Stimulated activated naive B cell treated with anti-CD40 and anti-IgM and Interleukin-4, amounts not matched to agents 10 μg/mL and 1 μg/mL and 100 μg/mL, for 72 hours (primary cell): ENCODE data around the gene AKAP11.

ENCODE experiments used
- ATAC-seq, 2 donors: fragments of 150-1000 bp; cut with Tn5 transposase; replicated peaks; 2 replicates each; pipeline ENCODE4 v1.10.0; 2021; ENCODE audit warnings: moderate library complexity in 1 of 2
- DNase-seq: peaks from one replicate; pipeline ENCODE4 v3.0.0; 2021
- H3K27ac Mint-ChIP-seq: one replicate; pipeline ENCODE4 v1.8.0; 2022; ENCODE audit warnings: mild to moderate bottlenecking, mixed read lengths
- H3K27me3 Mint-ChIP-seq, 2 donors: one replicate each; pipeline ENCODE4 v1.8.0; 2022; ENCODE audit warnings: mixed read lengths in 2 of 2
- H3K36me3 Mint-ChIP-seq, 2 donors: one replicate each; pipeline ENCODE4 v1.8.0; 2022; ENCODE audit warnings: mixed read lengths in 2 of 2, mild to moderate bottlenecking in 1 of 2
- H3K4me1 Mint-ChIP-seq, 2 donors: one replicate each; pipeline ENCODE4 v1.8.0; 2022; ENCODE audit warnings: mixed read lengths in 2 of 2, mild to moderate bottlenecking in 1 of 2
- H3K4me3 Mint-ChIP-seq, 2 donors: one replicate each; pipeline ENCODE4 v1.8.0; 2022; ENCODE audit warnings: mild to moderate bottlenecking in 2 of 2, mixed read lengths in 2 of 2, moderate library complexity in 1 of 2
- H3K9me3 Mint-ChIP-seq, 2 donors: one replicate each; pipeline ENCODE4 v1.8.0; 2022; ENCODE audit warnings: mixed read lengths in 2 of 2, mild to moderate bottlenecking in 1 of 2

AKAP11 gene

DNA sequence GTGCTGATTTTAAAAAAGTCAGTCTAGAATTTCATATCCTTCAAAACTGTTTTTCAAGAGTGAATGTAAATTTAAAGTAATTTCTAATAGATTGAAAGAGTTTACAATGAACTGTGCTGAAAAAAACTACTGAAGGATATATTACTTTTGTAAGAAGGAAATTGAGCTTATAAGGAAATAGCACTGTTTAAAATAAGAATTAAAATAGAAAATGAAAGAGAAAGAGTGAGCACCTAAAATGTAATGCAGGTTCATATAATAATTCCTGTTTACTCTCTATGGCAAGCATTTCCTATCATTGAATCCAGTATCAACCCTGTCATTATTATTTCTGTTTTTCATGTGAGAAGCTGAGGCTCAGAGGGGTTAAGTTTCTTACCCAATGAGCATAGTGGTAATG is 57.3 kb downstream of the AKAP11 start:
- no peak for ATAC-seq
- no peaks in the 10 kb centered on the region for H3K27me3 Mint-ChIP-seq
- H3K36me3 Mint-ChIP-seq: peaks cover 0 to 12% of the 10 kb centered on the region in 2 donors
- DNase-seq: no peak
- H3K4me1 Mint-ChIP-seq: peaks cover 16 to 26% of the 10 kb centered on the region in 2 donors
- H3K9me3 Mint-ChIP-seq: peaks cover 0 to 1% of the 10 kb centered on the region in 2 donors
- no peak overlapping the region for H3K4me3 Mint-ChIP-seq
- H3K27ac Mint-ChIP-seq: no peak overlapping the region

DNA sequence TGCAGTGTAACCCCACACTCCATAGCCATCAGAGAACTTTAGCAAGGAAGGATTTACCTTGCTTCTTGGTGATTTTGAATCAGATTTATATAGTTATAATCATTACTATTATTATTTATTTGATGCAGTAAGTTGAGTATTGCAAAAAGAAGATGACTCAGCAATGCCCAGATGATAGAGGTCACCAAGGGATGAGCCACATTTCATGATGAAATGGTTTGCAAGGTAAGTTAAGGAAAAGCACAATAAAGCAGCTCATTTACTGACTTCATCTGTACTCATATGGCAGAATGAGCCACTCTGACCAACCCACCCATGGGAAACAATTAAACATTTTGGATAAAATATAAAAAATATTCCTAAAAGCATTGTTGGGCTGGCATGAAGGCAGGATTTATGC is 59.1 kb downstream of the AKAP11 start:
- DNase-seq: no peak
- Mint-ChIP-seq H3K4me3 (no peak overlapping the region), H3K27me3 (no peaks in the 10 kb centered on the region), H3K4me1 (peaks cover 18 to 30% of the 10 kb centered on the region in 2 donors), H3K27ac (no peak overlapping the region), H3K36me3 (peaks cover 0 to 10% of the 10 kb centered on the region in 2 donors), H3K9me3 (peaks cover 0 to 1% of the 10 kb centered on the region in 2 donors)
- no peak for ATAC-seq

DNA sequence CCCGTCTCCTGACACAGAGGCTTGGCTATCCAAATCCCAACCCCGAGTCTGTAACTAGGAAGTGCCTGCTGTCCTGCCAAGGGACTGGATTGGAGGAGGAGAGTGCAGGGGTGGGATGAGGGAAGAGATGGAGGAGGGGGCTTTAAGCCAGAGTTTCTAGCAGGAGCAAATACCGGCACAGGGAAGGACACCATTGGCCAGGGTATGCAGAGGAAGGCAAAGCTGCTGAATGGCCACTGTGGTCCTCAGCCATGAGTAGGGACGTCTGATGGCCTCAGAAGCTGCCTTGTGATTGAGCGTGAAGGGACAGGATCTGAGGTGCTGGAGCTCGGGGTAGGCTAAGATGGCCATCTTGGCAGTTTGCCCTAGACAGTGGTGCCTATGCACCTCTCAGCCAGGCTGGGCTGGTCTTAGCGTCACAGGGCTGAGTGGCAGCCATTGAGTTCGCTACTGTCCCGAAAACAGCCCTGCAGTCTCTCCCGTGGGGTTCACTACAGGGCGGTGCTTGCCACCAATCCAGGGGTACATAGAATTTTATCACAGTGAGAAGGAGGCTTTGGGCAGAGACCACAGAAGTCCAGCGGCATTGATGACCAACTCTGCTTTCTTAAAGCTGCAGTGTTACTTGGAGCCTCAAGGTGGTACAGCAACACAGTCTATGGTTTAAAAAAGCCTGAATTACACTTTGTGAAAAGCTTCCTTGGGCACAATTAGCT is 61.8 kb downstream of the AKAP11 start:
- Mint-ChIP-seq H3K4me1 (peaks cover 16 to 26% of the 10 kb centered on the region in 2 donors), H3K27ac (peak overlapping the region; percentile 10), H3K36me3 (peaks cover 0 to 7% of the 10 kb centered on the region in 2 donors), H3K4me3 (no peak overlapping the region), H3K9me3 (peaks cover 0 to 1% of the 10 kb centered on the region in 2 donors), H3K27me3 (no peaks in the 10 kb centered on the region)
- no peak for DNase-seq
- ATAC-seq: peak; percentile 69 to 81

DNA sequence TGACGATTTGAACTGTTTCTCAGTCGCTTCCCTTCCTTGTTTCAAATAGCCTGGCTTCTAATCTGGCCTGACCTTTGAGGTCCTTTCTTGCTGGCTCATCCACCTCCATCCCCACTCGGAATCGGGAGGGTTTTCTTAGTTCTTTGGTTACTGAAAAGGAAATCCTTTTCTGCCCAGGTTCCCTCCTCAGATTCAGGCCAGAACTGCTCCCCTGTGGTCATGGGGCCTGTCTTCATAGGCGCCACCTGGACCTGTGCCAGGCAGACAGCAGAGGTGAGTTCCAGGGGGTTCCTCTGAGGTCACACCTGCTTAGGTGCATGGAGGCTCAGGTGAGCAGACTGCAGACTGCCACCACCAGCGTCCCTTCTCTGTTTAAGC is 62.4 kb downstream of the AKAP11 start:
- ATAC-seq: peak in 1 of 2 donors; percentile 51
- Mint-ChIP-seq H3K4me3 (no peak overlapping the region), H3K36me3 (peaks cover 0 to 7% of the 10 kb centered on the region in 2 donors), H3K9me3 (peaks cover 0 to 1% of the 10 kb centered on the region in 2 donors), H3K4me1 (peaks cover 13 to 21% of the 10 kb centered on the region in 2 donors), H3K27me3 (no peaks in the 10 kb centered on the region), H3K27ac (peak overlapping the region; percentile 68)
- DNase-seq: no peak

GRCh38 chr13:42337808-42338600 is 66.1 kb downstream of the AKAP11 start:
- DNase-seq (no peak), ATAC-seq (peak in 1 of 2 donors; percentile 33)
- no peaks in the 10 kb centered on the region for H3K36me3 Mint-ChIP-seq
- H3K4me3 Mint-ChIP-seq: no peak overlapping the region
- H3K9me3 Mint-ChIP-seq: no peaks in the 10 kb centered on the region
- H3K27ac Mint-ChIP-seq: no peak overlapping the region
- peaks cover 9 to 15% of the 10 kb centered on the region in 2 donors for H3K4me1 Mint-ChIP-seq
- H3K27me3 Mint-ChIP-seq: no peaks in the 10 kb centered on the region

GRCh38 chr13:42345367-42345766 is 73.4 kb downstream of the AKAP11 start:
- H3K36me3 Mint-ChIP-seq: peaks cover 0 to 1% of the 10 kb centered on the region in 2 donors
- no peak overlapping the region for H3K4me3 Mint-ChIP-seq
- H3K4me1 Mint-ChIP-seq: peaks cover 6 to 10% of the 10 kb centered on the region in 2 donors
- H3K9me3 Mint-ChIP-seq: no peaks in the 10 kb centered on the region
- no peaks in the 10 kb centered on the region for H3K27me3 Mint-ChIP-seq
- no peak for ATAC-seq
- DNase-seq: no peak
- no peak overlapping the region for H3K27ac Mint-ChIP-seq

DNA sequence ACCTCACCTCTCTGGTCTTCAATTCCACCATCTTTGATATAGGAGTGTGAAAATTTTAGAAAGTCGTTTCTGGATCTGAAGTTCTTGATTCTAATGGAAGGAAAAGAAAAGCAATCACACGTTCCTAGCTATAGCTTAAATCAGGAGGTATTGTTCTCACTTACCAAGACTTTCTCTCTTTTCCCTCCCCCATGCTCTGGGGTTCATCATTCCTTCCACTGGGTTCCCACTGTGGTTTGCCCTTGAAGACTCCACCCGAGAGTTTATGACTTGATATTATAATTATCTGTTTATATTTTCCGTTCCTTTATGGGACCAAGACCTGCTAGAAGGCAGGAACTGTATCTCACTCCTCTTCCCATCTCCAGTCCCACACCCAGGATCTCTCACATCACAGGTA is 76.6 kb downstream of the AKAP11 start:
- Mint-ChIP-seq H3K9me3 (no peaks in the 10 kb centered on the region), H3K27me3 (no peaks in the 10 kb centered on the region), H3K4me3 (no peak overlapping the region), H3K27ac (no peak overlapping the region), H3K36me3 (peaks cover 0 to 1% of the 10 kb centered on the region in 2 donors), H3K4me1 (peaks cover 2 to 8% of the 10 kb centered on the region in 2 donors)
- DNase-seq: no peak
- ATAC-seq: no peak

GRCh38 chr13:42350141-42350540 is 78.2 kb downstream of the AKAP11 start:
- H3K27ac Mint-ChIP-seq: no peak overlapping the region
- DNase-seq: no peak
- H3K36me3 Mint-ChIP-seq: peaks cover 0 to 1% of the 10 kb centered on the region in 2 donors
- H3K27me3 Mint-ChIP-seq: no peaks in the 10 kb centered on the region
- H3K4me1 Mint-ChIP-seq: peaks cover 11 to 15% of the 10 kb centered on the region in 2 donors
- no peaks in the 10 kb centered on the region for H3K9me3 Mint-ChIP-seq
- no peak overlapping the region for H3K4me3 Mint-ChIP-seq
- no peak for ATAC-seq

DNA sequence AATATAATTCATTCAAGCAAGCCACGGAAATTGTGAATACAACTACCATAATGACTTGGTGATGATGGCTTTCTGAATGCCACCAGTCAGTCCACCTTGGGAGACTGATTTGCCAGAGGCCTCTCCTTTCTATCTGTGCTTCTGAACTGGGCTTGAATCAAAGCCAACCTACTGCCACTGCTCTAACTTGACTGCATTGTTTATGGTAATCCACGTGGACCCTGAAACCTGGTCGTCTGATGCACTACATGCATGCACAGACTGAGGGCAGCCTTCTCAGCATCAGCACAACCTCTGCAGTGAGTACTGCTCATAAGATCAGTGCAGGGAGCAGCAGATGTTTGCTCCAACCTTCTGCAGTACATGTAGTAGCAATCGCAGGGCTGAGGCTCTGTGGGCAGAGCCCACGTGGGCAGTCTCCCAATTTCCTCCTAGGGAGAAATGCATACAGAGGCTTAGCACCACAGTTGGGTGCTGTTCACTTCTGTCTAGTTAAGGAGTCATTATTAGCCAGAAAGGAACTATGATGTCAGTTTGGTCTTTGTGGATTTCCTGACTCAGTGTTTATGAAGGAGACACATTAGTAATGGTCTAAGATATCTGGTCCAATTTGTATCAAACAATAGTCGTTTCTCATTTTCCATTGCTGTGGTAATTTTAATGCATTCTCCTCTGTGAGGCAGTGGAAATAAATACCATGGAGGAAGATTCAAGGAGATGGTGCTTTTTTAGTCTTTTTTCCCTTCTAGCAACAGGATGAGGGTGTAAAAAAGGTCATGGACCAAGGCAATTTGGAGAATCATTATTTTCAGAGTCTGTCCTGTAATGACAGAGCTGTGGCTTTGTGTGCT is 82.5 kb downstream of the AKAP11 start:
- Mint-ChIP-seq H3K4me1 (peaks cover 15 to 20% of the 10 kb centered on the region in 2 donors), H3K4me3 (no peak overlapping the region), H3K9me3 (peaks cover 0 to 3% of the 10 kb centered on the region in 2 donors), H3K36me3 (peaks cover 0 to 1% of the 10 kb centered on the region in 2 donors), H3K27me3 (no peaks in the 10 kb centered on the region), H3K27ac (peak overlapping the region; percentile 87)
- ATAC-seq: peak; percentile 78 to 82
- no peak for DNase-seq

GRCh38 chr13:42355092-42355485 is 83.1 kb downstream of the AKAP11 start:
- peaks cover 0 to 3% of the 10 kb centered on the region in 2 donors for H3K9me3 Mint-ChIP-seq
- DNase-seq (no peak), ATAC-seq (peak; percentile 39 to 51)
- H3K4me1 Mint-ChIP-seq: peaks cover 12 to 20% of the 10 kb centered on the region in 2 donors
- no peaks in the 10 kb centered on the region for H3K27me3 Mint-ChIP-seq
- H3K4me3 Mint-ChIP-seq: no peak overlapping the region
- H3K27ac Mint-ChIP-seq: peak overlapping the region; percentile 87
- peaks cover 0 to under 1% of the 10 kb centered on the region in 2 donors for H3K36me3 Mint-ChIP-seq

DNA sequence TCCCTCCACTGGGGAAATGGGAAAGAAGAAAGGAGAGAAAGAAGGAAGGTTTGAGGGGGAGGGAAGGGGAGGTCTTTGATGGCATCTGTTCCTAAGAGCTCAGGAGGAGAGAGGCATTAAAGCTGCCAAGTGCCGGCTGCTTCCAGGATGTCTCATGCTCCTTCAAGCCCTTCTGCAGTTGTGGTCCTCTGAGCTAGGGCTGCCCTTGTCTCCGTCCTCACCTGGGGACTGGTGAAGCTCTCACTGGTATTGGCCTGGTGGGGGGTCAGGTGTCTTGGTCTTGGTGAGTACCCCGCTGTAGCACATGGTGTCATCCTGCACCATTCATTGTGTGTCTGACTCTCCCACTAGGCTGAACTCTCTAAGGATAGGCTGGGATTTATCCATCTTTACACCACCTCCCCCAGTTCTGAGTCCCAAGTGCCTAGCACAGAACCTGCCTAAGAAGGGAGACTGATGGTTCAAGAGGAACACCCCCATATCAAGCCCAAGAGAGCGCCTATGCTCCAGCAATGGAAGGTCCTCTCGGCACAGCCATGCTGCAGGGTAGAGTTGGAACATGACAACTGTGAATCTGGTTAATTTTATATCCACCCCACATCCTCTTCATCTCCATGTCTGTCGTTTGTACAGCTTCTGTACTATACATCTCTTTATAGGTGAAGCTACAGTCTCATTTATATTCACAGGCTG is 83.7 kb downstream of the AKAP11 start:
- peak overlapping the region; percentile 87 for H3K27ac Mint-ChIP-seq
- no peaks in the 10 kb centered on the region for H3K36me3 Mint-ChIP-seq
- peaks cover 12 to 20% of the 10 kb centered on the region in 2 donors for H3K4me1 Mint-ChIP-seq
- H3K9me3 Mint-ChIP-seq: peaks cover 0 to 3% of the 10 kb centered on the region in 2 donors
- no peak overlapping the region for H3K4me3 Mint-ChIP-seq
- no peaks in the 10 kb centered on the region for H3K27me3 Mint-ChIP-seq
- DNase-seq: no peak
- ATAC-seq: no peak

DNA sequence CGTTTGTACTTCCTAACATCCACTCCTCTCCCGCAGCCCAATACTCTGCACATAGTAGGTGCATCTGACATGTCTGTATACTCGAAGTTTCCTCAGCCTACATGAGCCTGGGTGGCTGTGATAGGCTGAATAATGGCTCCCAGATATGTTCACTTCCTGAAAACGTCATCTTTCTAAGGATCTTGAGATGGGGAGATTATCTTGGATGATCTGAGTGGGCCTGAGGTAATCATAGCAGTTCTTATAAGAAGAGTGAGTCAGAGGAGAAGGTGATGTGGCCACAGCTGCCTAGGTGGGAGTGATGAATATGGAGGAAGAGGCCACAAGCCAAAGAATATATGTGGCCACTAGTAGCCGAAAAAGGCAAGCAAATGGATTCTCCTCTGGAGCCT is 84.2 kb downstream of the AKAP11 start:
- H3K4me1 Mint-ChIP-seq: peaks cover 12 to 20% of the 10 kb centered on the region in 2 donors
- peaks cover 0 to 3% of the 10 kb centered on the region in 2 donors for H3K9me3 Mint-ChIP-seq
- ATAC-seq (no peak), DNase-seq (no peak)
- H3K27ac Mint-ChIP-seq: no peak overlapping the region
- H3K36me3 Mint-ChIP-seq: no peaks in the 10 kb centered on the region
- no peaks in the 10 kb centered on the region for H3K27me3 Mint-ChIP-seq
- no peak overlapping the region for H3K4me3 Mint-ChIP-seq

GRCh38 chr13:42360046-42360574 is 88.2 kb downstream of the AKAP11 start:
- Mint-ChIP-seq H3K36me3 (no peaks in the 10 kb centered on the region), H3K9me3 (peaks cover 0 to 3% of the 10 kb centered on the region in 2 donors), H3K27ac (no peak overlapping the region), H3K4me1 (peaks cover 6 to 9% of the 10 kb centered on the region in 2 donors), H3K27me3 (no peaks in the 10 kb centered on the region), H3K4me3 (no peak overlapping the region)
- DNase-seq: no peak
- no peak for ATAC-seq
